Endodermal cell (in vitro differentiated cells): ENCODE data around the gene MYO18B. TPM values are rescaled to one million over a fixed set of nuclear protein-coding genes. Genes with fewer than 3 reads are reported as not detected.

Source experiments
- DNase-seq: peaks from one replicate; pipeline ENCODE4 v3.0.0-alpha.2; 2017
- H3K27ac ChIP-seq: 2 replicates; pipeline ENCODE4 v1.5.1; 2013; ENCODE audit warnings: mild to moderate bottlenecking, low read depth, low read length, moderate library complexity
- H3K27me3 ChIP-seq: 2 replicates; pipeline ENCODE4 v1.6.1; 2013; ENCODE audit warnings: mild to moderate bottlenecking, low read length, moderate library complexity; ENCODE audit not compliant: insufficient read depth, control insufficient read depth, poor library complexity, severe bottlenecking
- H3K36me3 ChIP-seq: 2 replicates; pipeline ENCODE4 v1.7.0; 2013; ENCODE audit warnings: mild to moderate bottlenecking, low read length, moderate library complexity; ENCODE audit not compliant: control insufficient read depth, insufficient read depth
- H3K4me1 ChIP-seq: one replicate; pipeline ENCODE4 v1.7.0; 2013; ENCODE audit warnings: low read length; ENCODE audit not compliant: control insufficient read depth, insufficient read depth
- H3K4me3 ChIP-seq: 2 replicates; pipeline ENCODE4 v1.5.1; 2013; ENCODE audit warnings: mild to moderate bottlenecking, low read length, moderate library complexity
- H3K9ac ChIP-seq: 2 replicates; pipeline ENCODE4 v1.6.1; 2013; ENCODE audit warnings: mild to moderate bottlenecking, low read length, moderate library complexity; ENCODE audit not compliant: poor library complexity, severe bottlenecking; ENCODE audit errors: extremely low read depth
- H3K9me3 ChIP-seq: 2 replicates; pipeline ENCODE4 v1.6.1; 2013; ENCODE audit warnings: mild to moderate bottlenecking, low read length, moderate library complexity; ENCODE audit not compliant: control insufficient read depth
- H3K27ac Mint-ChIP-seq: 2 replicates; pipeline ENCODE4 v1.8.0; 2020; ENCODE audit warnings: mixed read lengths
- H3K27me3 Mint-ChIP-seq: 2 replicates; pipeline ENCODE4 v1.8.0; 2021; ENCODE audit warnings: mild to moderate bottlenecking, mixed read lengths; ENCODE audit not compliant: insufficient read depth
- H3K36me3 Mint-ChIP-seq: 2 replicates; pipeline ENCODE4 v1.8.0; 2020; ENCODE audit warnings: low read depth, mixed read lengths
- H3K4me1 Mint-ChIP-seq: 2 replicates; pipeline ENCODE4 v1.8.0; 2020; ENCODE audit warnings: mixed read lengths
- H3K4me3 Mint-ChIP-seq: 2 replicates; pipeline ENCODE4 v1.8.0; 2020; ENCODE audit warnings: mild to moderate bottlenecking, moderate library complexity, mixed read lengths
- H3K9me3 Mint-ChIP-seq: 2 replicates; pipeline ENCODE4 v1.8.0; 2020; ENCODE audit warnings: mild to moderate bottlenecking, mixed read lengths
- WGBS, 2 experiments: methylation state at CpG; one replicate each; pipeline versions ENCODE4 v1.1.5 to v1.1.7; 2013; ENCODE audit warnings: missing lambda C conversion rate in 2 of 2, mixed read lengths in 1 of 2; ENCODE audit not compliant: insufficient coverage in 1 of 2, insufficient read length in 1 of 2; 5-methylcytosine and 5-hydroxymethylcytosine counted together
- total RNA-seq, 2 donors: library from RNA; stranded (reverse); fragmentation: NEBNext Ultra II Directional in 1 of 2; extraction: Animal tissue kit (Norgen Biotek cat#: 25700) in 1 of 2; gene quantifications; 2 replicates in 1 of 2; 3 replicates in 1 of 2; pipeline ENCODE4 v1.2.1, GENCODE V29; 2021
- TF ChIP-seq, protein P1 (sequence below): fragments of 200-600 bp; sonication (generic); conservative IDR thresholded peaks from 2 replicates; pipeline ENCODE4 v1.5.0; 2021; ENCODE audit warnings: antibody characterized with exemption, mild to moderate bottlenecking

MYO18B gene
- total RNA-seq, 2 donors from 2014 or later, result 0.77 to 0.84 TPM

DNA sequence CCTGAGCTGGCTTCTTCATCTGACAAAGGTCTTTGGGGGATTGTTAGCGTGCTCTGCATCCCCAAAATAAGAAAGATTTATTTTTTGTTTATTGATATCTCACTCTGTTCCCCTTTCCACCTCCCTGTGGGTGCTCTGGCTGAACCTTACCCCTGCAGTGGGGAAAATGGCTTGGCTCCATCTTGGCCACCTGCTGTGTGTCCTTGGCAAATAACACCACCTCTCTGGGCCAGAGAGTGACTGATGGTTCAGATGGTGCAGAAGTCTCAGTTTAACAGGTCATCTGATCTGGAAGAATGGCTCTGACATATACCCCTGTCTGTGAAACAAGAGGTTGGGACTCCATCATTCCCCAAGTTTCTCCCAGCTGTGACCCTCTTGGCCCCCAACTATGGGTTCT lies 157.6 kb downstream of the MYO18B start:
- no peak overlapping the region for H3K9ac ChIP-seq
- H3K27ac Mint-ChIP-seq, result no peak overlapping the region

DNA sequence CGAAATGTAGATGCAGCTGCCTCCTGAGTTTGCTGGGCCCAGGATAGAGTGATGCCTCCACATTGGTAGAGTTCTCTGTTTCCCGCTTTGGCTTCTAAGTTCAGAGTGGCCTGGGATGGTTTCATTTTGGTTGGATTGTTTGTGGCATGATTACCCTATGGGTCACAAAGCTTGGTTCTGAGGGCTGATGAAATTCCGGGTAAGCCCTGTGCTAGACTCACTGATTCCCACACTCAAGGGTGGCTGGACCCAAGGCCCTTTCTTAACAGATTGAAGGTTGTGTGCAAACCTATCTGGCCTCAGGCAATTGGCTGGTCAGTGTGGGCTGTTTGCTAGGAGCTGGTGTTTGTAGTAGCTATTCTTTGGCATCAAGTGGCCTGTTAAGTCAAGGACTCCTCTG lies 158.4 kb downstream of the MYO18B start:
- Histone ChIP-seq H3K27me3 (no peaks in the 10 kb centered on the region), H3K9ac (no peak overlapping the region), H3K9me3 (no peaks in the 10 kb centered on the region), H3K4me3 (no peak overlapping the region), H3K4me1 (no peaks in the 10 kb centered on the region), H3K36me3 (no peaks in the 10 kb centered on the region), H3K27ac (no peak overlapping the region)
- Mint-ChIP-seq H3K27ac (no peak overlapping the region), H3K9me3 (no peaks in the 10 kb centered on the region), H3K4me3 (no peak overlapping the region), H3K4me1 (peaks cover 5% of the 10 kb centered on the region), H3K27me3 (no peaks in the 10 kb centered on the region), H3K36me3 (no peaks in the 10 kb centered on the region)
- no peak for DNase-seq
- WGBS, 2 experiments, result 93 to 100% methylated on average over 1 to 3 of the region's 3 CpGs
- TF ChIP-seq, protein P1, sequence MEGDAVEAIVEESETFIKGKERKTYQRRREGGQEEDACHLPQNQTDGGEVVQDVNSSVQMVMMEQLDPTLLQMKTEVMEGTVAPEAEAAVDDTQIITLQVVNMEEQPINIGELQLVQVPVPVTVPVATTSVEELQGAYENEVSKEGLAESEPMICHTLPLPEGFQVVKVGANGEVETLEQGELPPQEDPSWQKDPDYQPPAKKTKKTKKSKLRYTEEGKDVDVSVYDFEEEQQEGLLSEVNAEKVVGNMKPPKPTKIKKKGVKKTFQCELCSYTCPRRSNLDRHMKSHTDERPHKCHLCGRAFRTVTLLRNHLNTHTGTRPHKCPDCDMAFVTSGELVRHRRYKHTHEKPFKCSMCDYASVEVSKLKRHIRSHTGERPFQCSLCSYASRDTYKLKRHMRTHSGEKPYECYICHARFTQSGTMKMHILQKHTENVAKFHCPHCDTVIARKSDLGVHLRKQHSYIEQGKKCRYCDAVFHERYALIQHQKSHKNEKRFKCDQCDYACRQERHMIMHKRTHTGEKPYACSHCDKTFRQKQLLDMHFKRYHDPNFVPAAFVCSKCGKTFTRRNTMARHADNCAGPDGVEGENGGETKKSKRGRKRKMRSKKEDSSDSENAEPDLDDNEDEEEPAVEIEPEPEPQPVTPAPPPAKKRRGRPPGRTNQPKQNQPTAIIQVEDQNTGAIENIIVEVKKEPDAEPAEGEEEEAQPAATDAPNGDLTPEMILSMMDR, result no peak

More for the DNA sequence above, 157.6 kb downstream of the MYO18B start:
- TF ChIP-seq, protein P1, result no peak
- H3K4me1 Mint-ChIP-seq, result peaks cover 5% of the 10 kb centered on the region
- no peaks in the 10 kb centered on the region for H3K4me1 ChIP-seq
- H3K27ac ChIP-seq, result no peak overlapping the region
- WGBS, 2 experiments, result no CpG with 5 or more reads among the region's 1 CpG
- DNase-seq, result no peak
- no peaks in the 10 kb centered on the region for H3K36me3 ChIP-seq
- no peaks in the 10 kb centered on the region for H3K27me3 Mint-ChIP-seq
- no peaks in the 10 kb centered on the region for H3K36me3 Mint-ChIP-seq
- H3K4me3 Mint-ChIP-seq, result no peak overlapping the region
- H3K27me3 ChIP-seq, result no peaks in the 10 kb centered on the region
- H3K4me3 ChIP-seq, result no peak overlapping the region
- no peaks in the 10 kb centered on the region for H3K9me3 Mint-ChIP-seq
- no peaks in the 10 kb centered on the region for H3K9me3 ChIP-seq

GRCh38 chr22:25900880-25901279 lies 158.9 kb downstream of the MYO18B start:
- Histone ChIP-seq H3K9ac (no peak overlapping the region), H3K36me3 (no peaks in the 10 kb centered on the region), H3K9me3 (no peaks in the 10 kb centered on the region), H3K4me1 (no peaks in the 10 kb centered on the region), H3K27me3 (no peaks in the 10 kb centered on the region), H3K4me3 (no peak overlapping the region), H3K27ac (no peak overlapping the region)
- Mint-ChIP-seq H3K4me3 (no peak overlapping the region), H3K27me3 (no peaks in the 10 kb centered on the region), H3K27ac (no peak overlapping the region), H3K36me3 (no peaks in the 10 kb centered on the region), H3K4me1 (peaks cover 5% of the 10 kb centered on the region), H3K9me3 (no peaks in the 10 kb centered on the region)
- TF ChIP-seq, protein P1, result no peak
- no peak for DNase-seq
- WGBS, 2 experiments, result 86 to 94% methylated on average over 1 to 4 of the region's 4 CpGs
